HCT116 (cell line): ENCODE results near the gene LINC00305. TPM values are rescaled to one million over a fixed set of nuclear protein-coding genes. Genes with fewer than 3 reads are reported as not detected.

Experiments used
- ATAC-seq: fragments of 200-7000 bp; cut with Tn5 transposase; 2 replicates; pipeline ENCODE4 v1.9.1; 2020; ENCODE audit warnings: mild to moderate bottlenecking, moderate library complexity
- BruUV-seq: library from RNA; stranded (reverse); fragments of 400-500 nt; replicated peaks from 2 replicates; lab custom pipeline; 2021; lab: Mats Ljungman, UMichigan
- CTCF ChIA-PET: fragments of 300-600 bp; sonication (Branson Sonifier 250); formaldehyde crosslinking; loops from one replicate; lab custom pipeline; 2021; ENCODE audit warnings: antibody characterized with exemption; lab: Charles Lee
- POLR2A ChIA-PET: fragments of 300-600, 350-600 bp; sonication (Branson Sonifier 250); formaldehyde crosslinking; loops from one replicate; lab custom pipeline; 2021; ENCODE audit warnings: antibody characterized with exemption; lab: Charles Lee
- RAD21 ChIA-PET, 2 experiments: fragments of 300-600 bp; sonication (Branson Sonifier 250); formaldehyde crosslinking; loops; one replicate each; lab custom pipeline; 2023; ENCODE audit warnings: low total read pairs in 2 of 2; ENCODE audit not compliant: uncharacterized antibody in 2 of 2, unreplicated experiment in 2 of 2, low non-redundant PET in 1 of 2; lab: Charles Lee
- DNase-seq: peaks from one replicate; pipeline ENCODE4 v3.0.0-alpha.2; 2010; ENCODE audit warnings: low read depth, low spot score
- H2AFZ ChIP-seq: fragments of 200-600 bp; shearing (Covaris generic), sonication (generic); 2 replicates; pipeline ENCODE4 v1.6.1; 2017; ENCODE audit warnings: low read depth, mixed run types, mixed read lengths, antibody characterized with exemption, low read length; ENCODE audit not compliant: poor library complexity, severe bottlenecking
- H3K27ac ChIP-seq: 2 replicates; pipeline ENCODE4 v1.5.1; 2012; ENCODE audit warnings: low read depth, low read length
- H3K27me3 ChIP-seq: fragments of 200-600 bp; sonication (generic); 2 replicates; pipeline ENCODE4 v1.6.1; 2016; ENCODE audit warnings: mixed run types, low read length, mixed read lengths; ENCODE audit not compliant: insufficient read depth
- H3K36me3 ChIP-seq, 2 experiments: fragments of 200-500 bp in 1 of 2; fragments of 200-600 bp in 1 of 2; sonication (Bioruptor generic) in 1 of 2; sonication (generic) in 1 of 2; 2 replicates each; pipeline versions ENCODE4 v1.5.1 to v1.6.1; 2014 to 2016; ENCODE audit warnings: low read length in 2 of 2, inconsistent platforms in 1 of 2, mixed read lengths in 1 of 2, mixed run types in 1 of 2; ENCODE audit not compliant: insufficient read depth in 2 of 2, control insufficient read depth in 1 of 2
- H3K4me1 ChIP-seq, 2 experiments: fragments of 200-600 bp in 1 of 2; sonication (generic) in 1 of 2; 2 replicates each; pipeline versions ENCODE4 v1.5.1 to v1.6.1; 2012 to 2017; ENCODE audit warnings: low read length in 2 of 2, inconsistent platforms in 1 of 2, mild to moderate bottlenecking in 1 of 2, mixed read lengths in 1 of 2, mixed run types in 1 of 2, moderate library complexity in 1 of 2; ENCODE audit not compliant: insufficient read depth in 2 of 2, control insufficient read depth in 1 of 2
- H3K4me2 ChIP-seq: fragments of 200-600 bp; sonication (generic); 2 replicates; pipeline ENCODE4 v1.6.1; 2017; ENCODE audit warnings: mixed run types, low read length, mixed read lengths
- H3K4me3 ChIP-seq, 2 experiments: fragments of 200-600 bp in 1 of 2; sonication (generic) in 1 of 2; replicated peaks in 1 of 2; 2 replicates each; pipeline ENCODE4 v1.5.1; 2011 to 2016; ENCODE audit warnings: low read length in 2 of 2, control low read depth in 1 of 2, low read depth in 1 of 2, mild to moderate bottlenecking in 1 of 2, mixed read lengths in 1 of 2, mixed run types in 1 of 2
- H3K79me2 ChIP-seq: fragments of 200-600 bp; sonication (generic); 2 replicates; pipeline ENCODE4 v1.6.1; 2017; ENCODE audit warnings: mild to moderate bottlenecking, mixed run types, low read length, moderate library complexity, mixed read lengths; ENCODE audit not compliant: insufficient read depth
- H3K9ac ChIP-seq: fragments of 200-600 bp; sonication (generic); 2 replicates; pipeline ENCODE4 v1.6.1; 2016; ENCODE audit warnings: low read length, mixed read lengths
- H3K9me2 ChIP-seq: fragments of 200-600 bp; sonication (generic), shearing (Covaris generic); 2 replicates; pipeline ENCODE4 v1.6.1; 2017; ENCODE audit warnings: mixed run types, mild to moderate bottlenecking, moderate library complexity; ENCODE audit not compliant: insufficient read depth
- H3K9me3 ChIP-seq, 2 experiments: fragments of 200-500 bp in 1 of 2; fragments of 200-600 bp in 1 of 2; sonication (Bioruptor generic) in 1 of 2; sonication (generic) in 1 of 2; 2 replicates each; pipeline ENCODE4 v1.6.1; 2014 to 2017; ENCODE audit warnings: low read length in 2 of 2, mixed read lengths in 2 of 2, inconsistent platforms in 1 of 2, low read depth in 1 of 2, mild to moderate bottlenecking in 1 of 2, mixed run types in 1 of 2, moderate library complexity in 1 of 2; ENCODE audit not compliant: control insufficient read depth in 1 of 2, insufficient read depth in 1 of 2
- H4K20me1 ChIP-seq: fragments of 200-600 bp; sonication (generic), shearing (Covaris generic); 2 replicates; pipeline ENCODE4 v1.6.1; 2017; ENCODE audit warnings: mixed run types, mild to moderate bottlenecking, moderate library complexity; ENCODE audit not compliant: insufficient read depth
- ATF3 ChIP-seq: IDR thresholded peaks from 2 replicates; pipeline ENCODE4 v1.6.1; 2012
- CBX3 ChIP-seq: IDR thresholded peaks from 2 replicates; pipeline ENCODE4 v1.6.1; 2012; ENCODE audit warnings: low read depth
- CTCF ChIP-seq, 3 experiments: fragments of 200-600 bp in 1 of 3; sonication (generic) in 1 of 3; IDR thresholded peaks in 2 of 3; conservative IDR thresholded peaks in 1 of 3; 2 replicates each; pipeline ENCODE4 v1.5.1; 2012 to 2017; ENCODE audit warnings: low read depth in 2 of 3, low read length in 2 of 3, antibody characterized with exemption in 1 of 3, borderline replicate concordance in 1 of 3, control low read depth in 1 of 3, mild to moderate bottlenecking in 1 of 3, mixed read lengths in 1 of 3, mixed run types in 1 of 3, moderate library complexity in 1 of 3; ENCODE audit not compliant: insufficient read depth in 1 of 3
- EZH2 ChIP-seq: fragments of 200-600 bp; sonication (generic); IDR thresholded peaks from 2 replicates; pipeline ENCODE4 v1.6.1; 2017; ENCODE audit warnings: antibody characterized with exemption, mixed run types
- EZH2phosphoT487 ChIP-seq: fragments of 200-600 bp; IDR thresholded peaks from 2 replicates; pipeline ENCODE4 v1.6.1; 2018; ENCODE audit warnings: antibody characterized with exemption, borderline replicate concordance
- FOSL1 ChIP-seq: IDR thresholded peaks from 2 replicates; pipeline ENCODE4 v1.6.1; 2012; ENCODE audit warnings: low read depth
- JUND ChIP-seq: IDR thresholded peaks from 2 replicates; pipeline ENCODE4 v1.6.1; 2012
- MAX ChIP-seq: IDR thresholded peaks from 2 replicates; pipeline ENCODE4 v1.6.1; 2012
- POLR2A ChIP-seq: IDR thresholded peaks from 2 replicates; pipeline ENCODE4 v1.7.0; 2011; ENCODE audit warnings: borderline replicate concordance; ENCODE audit not compliant: insufficient read depth, insufficient read length; ENCODE audit errors: extremely low read depth
- RAD21 ChIP-seq: IDR thresholded peaks from 2 replicates; pipeline ENCODE4 v1.6.1; 2012; ENCODE audit warnings: low read depth, mild to moderate bottlenecking
- REST ChIP-seq: IDR thresholded peaks from 2 replicates; pipeline ENCODE4 v1.6.1; 2012; ENCODE audit warnings: low read depth
- SIN3A ChIP-seq: IDR thresholded peaks from 2 replicates; pipeline ENCODE4 v1.6.1; 2012; ENCODE audit warnings: low read depth
- SRF ChIP-seq: IDR thresholded peaks from 2 replicates; pipeline ENCODE4 v1.6.1; 2012; ENCODE audit warnings: low read depth
- YY1 ChIP-seq: IDR thresholded peaks from 2 replicates; pipeline ENCODE4 v1.6.1; 2011; ENCODE audit warnings: low read length, low read depth, moderate library complexity, mild to moderate bottlenecking; ENCODE audit not compliant: insufficient replicate concordance; ENCODE audit errors: extremely low read depth
- ZBTB33 ChIP-seq: IDR thresholded peaks from 2 replicates; pipeline ENCODE4 v1.6.1; 2011; ENCODE audit warnings: mild to moderate bottlenecking, low read length, moderate library complexity; ENCODE audit not compliant: insufficient replicate concordance; ENCODE audit errors: extremely low read depth
- ZFX ChIP-seq: fragments of 450-650 bp; IDR thresholded peaks from 2 replicates; pipeline ENCODE4 v1.6.1; 2017
- intact Hi-C: fragments of 100-400 bp; cut with micrococcal nuclease; formaldehyde crosslinking; loops from 2 replicates; pipeline ENCODE4 v1.10.0; 2022
- total RNA-seq: library from RNA; stranded (reverse); gene quantifications from one replicate; pipeline ENCODE4 v1.2.1, GENCODE V29; 2021; ENCODE audit not compliant: unreplicated experiment

LINC00305 gene
- total RNA-seq, 1 experiment from 2014 or later = not detected

- TF ChIP-seq YY1 (no peak), EZH2phosphoT487 (no peak), REST (no peak), CBX3 (no peak), ATF3 (no peak), MAX (no peak), JUND (no peak), SRF (no peak), POLR2A (no peak), SIN3A (no peak), RAD21 (no peak)
Observed at GRCh38 chr18:64100116-64100922, 48.6 kb downstream of the LINC00305 start (continued).

GRCh38 chr18:64099244-64099643 is 49.6 kb downstream of the LINC00305 start:
- Histone ChIP-seq H3K9ac (no peak overlapping the region), H3K79me2 (no peaks in the 10 kb centered on the region), H3K27me3 (no peaks in the 10 kb centered on the region), H3K4me3 (no peak overlapping the region), H3K9me3 (no peaks in the 10 kb centered on the region), H4K20me1 (no peaks in the 10 kb centered on the region), H3K4me2 (no peak overlapping the region), H2AFZ (no peak overlapping the region), H3K9me2 (no peaks in the 10 kb centered on the region), H3K4me1 (no peaks in the 10 kb centered on the region), H3K36me3 (no peaks in the 10 kb centered on the region), H3K27ac (no peak overlapping the region)
- DNase-seq = no peak
- TF ChIP-seq JUND = no peak
- no peak for TF ChIP-seq ZBTB33
- TF ChIP-seq CTCF (IDR thresholded peaks at IDR 0.05 in 2 of 3, conservative IDR thresholded peaks at IDR 0.05 in 1 of 3; ENCODE audit: borderline replicate concordance in 1 of 3, insufficient read depth in 1 of 3, low read depth in 2 of 3, low read length in 2 of 3) = no peak
- TF ChIP-seq ZFX = no peak
- TF ChIP-seq FOSL1 = no peak
- TF ChIP-seq SRF = no peak
- no peak for TF ChIP-seq RAD21
- no peak for TF ChIP-seq SIN3A
- no peak for TF ChIP-seq EZH2
- intact Hi-C loops = loop anchor here (10.0 kb wide), 1 partner anchor 56 kb away; no protein-coding TSS in a partner anchor
- RAD21 ChIA-PET = no interaction called here
- CTCF ChIA-PET = no interaction called here
- BruUV-seq = no TSS peak
- ATAC-seq = no peak
- POLR2A ChIA-PET = no interaction called here
